CD4-positive, alpha-beta T cell treated with Interleukin-6 for 4 hours (primary cell): ENCODE data around the gene TTC24.
A peak's percentile ranks its signal among the peaks of the same experiment; 100 is the strongest.
"Not testable (repeated sequence)": the region's sequence is repeated elsewhere in the genome, so short reads cannot be mapped to it uniquely, and the experiment has no call there.

Experiments
- DNase-seq: peaks from one replicate; pipeline ENCODE4 v3.0.0-alpha.2; 2020; ENCODE audit warnings: mixed read lengths

TTC24 gene

GRCh38 chr1:156555715-156556114 is 23.8 kb upstream of the TTC24 start:
- no peak for DNase-seq

- DNase-seq: no peak
Measured at GRCh38 chr1:156556354-156556753, 23.2 kb upstream of the TTC24 start.

DNA sequence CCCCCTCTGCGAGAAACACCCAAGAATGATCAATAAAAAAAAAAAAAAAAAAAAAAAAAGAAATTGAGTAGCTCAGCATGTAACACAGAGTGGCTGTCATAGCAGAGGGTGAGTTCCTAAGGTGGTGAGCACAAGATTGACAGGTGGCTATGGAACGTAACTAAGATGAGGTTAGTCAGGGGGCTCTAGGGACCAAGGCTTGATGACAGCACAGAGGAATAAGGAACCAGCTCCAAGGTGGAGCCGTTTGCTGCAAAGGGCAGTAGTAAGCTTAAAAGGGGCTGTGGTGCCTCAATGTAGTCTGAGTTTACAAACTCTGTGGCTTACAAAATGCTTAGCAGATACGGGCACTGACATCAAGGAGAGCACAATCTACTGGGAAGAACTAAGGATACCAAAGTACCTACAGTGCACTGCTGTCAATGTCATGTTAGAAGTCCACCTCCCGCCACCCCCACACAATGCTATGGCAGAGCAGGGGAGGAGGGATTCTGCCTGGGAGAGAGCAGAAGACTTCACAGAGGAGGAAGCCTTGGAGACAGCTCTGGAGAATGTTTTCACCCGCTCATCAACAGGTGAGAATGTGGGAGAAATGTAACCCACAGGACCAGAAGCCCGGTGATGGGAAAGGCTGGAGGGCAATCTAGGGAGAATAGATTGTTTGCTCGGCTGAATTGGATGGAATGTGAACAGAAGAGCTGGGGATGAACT is 20.3 kb upstream of the TTC24 start:
- no peak for DNase-seq

DNA sequence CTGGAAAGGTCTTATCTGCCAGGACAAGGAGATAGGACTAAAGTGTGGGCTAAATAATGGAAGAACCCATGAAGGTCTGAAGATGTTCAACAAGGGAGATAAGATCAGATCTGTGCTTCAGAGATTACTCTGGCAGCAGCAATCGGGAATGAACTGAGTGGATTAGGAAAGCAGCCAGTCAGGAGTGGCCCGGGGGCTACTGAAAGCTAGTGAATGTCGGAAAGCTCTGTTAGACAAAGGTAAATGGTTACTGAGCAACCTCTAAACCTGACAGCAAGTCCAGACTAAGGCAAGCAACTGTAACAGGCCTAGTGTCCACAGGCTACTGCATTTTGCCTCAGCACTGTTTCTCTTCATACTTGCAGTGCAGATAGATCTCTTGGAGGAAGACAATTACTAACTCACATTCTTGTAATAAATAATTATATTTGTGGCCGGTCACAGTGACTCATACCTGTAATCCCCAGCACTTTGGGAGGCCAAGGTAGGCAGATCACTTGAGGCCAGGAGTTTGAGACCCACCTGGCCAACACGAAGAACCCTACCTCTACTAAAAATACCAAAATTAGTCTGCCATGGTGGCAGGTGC is 19.6 kb upstream of the TTC24 start:
- DNase-seq: no peak

DNA sequence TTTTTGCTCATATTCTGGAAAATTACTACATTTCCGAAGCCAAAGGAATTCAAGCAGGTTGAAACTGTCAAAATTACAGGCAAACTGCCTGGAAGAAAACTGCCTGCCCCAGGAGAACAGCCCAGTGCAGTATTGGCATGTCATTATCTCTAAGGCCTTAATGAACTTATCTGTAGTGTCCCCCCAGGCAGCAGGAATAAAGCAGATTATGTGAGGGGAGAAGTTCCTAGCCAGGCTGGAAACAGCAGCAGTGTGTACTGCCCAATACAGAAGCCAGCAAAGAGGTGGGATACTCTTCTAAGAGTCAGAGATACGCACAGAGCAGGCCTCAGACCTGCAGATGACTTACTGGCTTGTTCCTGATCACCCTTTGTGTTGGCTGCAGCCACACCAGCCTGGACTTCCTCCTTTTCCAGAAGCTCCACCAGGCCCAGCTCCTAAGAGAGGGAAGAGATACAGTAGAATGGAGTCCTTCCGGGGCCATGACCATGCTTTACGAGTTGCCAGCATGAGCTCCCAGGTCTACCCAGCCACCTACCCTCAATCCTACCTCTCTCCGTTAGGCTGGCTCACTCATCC is 18.8 kb upstream of the TTC24 start:
- DNase-seq: no peak

- no peak for DNase-seq
Measured at GRCh38 chr1:156565519-156565918, 14.0 kb upstream of the TTC24 start.

GRCh38 chr1:156566436-156566835 is 13.1 kb upstream of the TTC24 start:
- no peak for DNase-seq

- DNase-seq: no peak
Measured at GRCh38 chr1:156571261-156571852, 8.2 kb upstream of the TTC24 start.

GRCh38 chr1:156571919-156572662 is 7.4 kb upstream of the TTC24 start, which contains the start of gene IQGAP3:
IQGAP3 (minus strand) TSS chr1:156572565; CDS start chr1:156572529, 36 bp downstream.
- DNase-seq: peak; percentile 71

DNA sequence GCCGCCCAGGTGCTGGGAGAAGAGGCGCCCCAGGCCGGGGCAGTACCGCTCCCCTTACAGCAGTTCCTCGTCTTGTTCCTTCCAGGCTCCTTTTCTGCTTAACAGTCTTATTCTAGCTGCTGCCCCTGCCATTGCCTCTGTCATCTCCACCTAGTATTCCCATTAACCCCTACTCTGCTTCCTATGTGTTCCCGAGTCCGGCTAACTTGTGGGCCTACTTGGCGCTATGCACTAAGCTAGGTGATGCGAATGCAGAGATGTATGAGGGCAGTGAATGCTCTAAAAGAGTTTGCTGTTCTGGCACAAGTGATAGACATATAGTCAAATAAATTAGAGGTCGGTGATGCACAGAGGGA is 6.9 kb upstream of the TTC24 start:
- DNase-seq: no peak

DNA sequence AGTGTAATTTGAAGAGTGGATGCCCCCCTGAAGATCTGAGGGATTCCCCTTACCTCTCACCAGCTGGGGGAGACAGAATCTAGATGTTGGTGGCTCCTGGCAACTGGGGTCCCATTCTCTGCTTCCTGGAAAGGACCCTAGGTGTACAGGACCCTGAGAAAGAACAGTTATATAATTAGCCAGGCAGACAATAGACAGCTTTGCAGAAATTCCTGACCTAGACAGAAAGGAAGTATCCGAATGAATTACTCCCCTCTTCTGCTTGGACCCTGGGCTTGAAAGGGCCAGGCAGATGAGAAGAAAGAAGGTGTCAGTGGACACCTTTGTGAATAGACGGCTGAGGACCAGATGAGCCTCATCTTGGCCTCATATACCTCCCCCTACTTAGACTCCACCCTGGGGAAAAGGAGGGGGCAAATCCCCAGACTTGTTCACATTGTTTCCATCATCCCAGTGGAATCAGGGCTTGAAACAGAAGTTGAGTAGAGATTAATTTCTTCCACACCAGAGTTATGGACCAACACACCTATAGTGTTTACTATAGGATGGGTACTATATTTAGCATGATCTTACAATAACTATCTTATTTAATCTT is 5.4 kb upstream of the TTC24 start:
- DNase-seq: no peak

DNA sequence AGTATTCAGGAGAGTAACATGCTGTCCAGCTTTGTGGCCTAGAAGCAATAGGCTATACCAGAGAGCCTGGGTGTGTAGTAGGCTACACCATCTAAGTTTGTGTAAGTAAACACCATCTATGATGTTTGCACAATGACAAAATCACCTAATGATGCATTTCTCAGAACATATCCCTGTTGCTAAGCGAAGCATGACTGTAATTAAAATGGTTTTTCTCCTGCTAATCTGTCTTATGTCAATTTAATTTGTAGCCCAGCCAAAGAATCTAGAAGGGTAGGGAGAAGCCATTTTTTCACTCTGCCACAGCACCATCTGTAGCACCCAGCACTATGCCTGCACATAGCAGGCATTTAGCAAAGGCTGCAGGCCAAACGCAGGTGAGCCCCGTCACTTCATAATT is 2.0 kb upstream of the TTC24 start:
- DNase-seq: no peak

GRCh38 chr1:156578055-156578454 is 1.5 kb upstream of the TTC24 start:
- DNase-seq: no peak

- DNase-seq: peak; percentile 58
Measured at GRCh38 chr1:156581661-156582387, 2.3 kb downstream of the TTC24 start.

- peak; percentile 25 for DNase-seq
Measured at GRCh38 chr1:156582388-156583017, 3.0 kb downstream of the TTC24 start.

DNA sequence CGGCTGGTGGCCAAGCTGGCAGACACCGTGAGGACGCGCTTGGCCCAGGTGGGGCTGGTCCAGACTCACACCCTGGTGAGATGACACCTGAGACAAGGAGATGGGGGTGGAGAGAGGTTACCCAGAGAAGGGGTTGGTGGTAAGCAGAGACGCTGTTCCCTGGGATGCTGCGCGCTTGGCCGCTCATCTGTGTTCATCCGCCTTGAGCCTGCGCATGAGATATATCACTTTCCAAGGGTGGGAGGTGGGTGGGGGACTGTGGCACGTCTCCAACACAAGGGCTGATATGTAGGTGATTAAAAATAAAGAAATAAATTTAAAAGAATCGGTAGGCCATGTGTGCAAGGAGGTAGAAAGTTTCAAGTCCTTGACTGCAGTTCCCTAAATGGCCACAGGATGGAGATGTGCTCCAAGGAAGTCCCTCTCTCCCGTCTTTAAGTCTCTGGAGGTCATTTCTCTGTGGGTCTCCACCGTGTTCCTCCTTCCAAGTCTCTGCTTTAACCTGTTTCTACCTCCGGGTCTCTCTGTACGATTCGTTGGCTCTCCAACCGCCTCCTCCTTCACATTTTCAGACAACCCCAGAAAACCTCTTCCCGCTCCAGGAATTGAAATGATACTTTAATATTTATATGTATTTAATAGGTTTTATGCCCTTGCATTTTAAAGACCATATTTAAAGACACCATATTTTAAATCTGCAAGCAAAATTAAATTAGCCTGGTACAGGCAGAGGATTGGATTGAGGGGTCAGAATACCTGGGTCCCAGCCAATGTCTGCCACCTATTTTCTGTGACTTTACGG is 4.5 kb downstream of the TTC24 start:
- peak; percentile 83 for DNase-seq

GRCh38 chr1:156584813-156585212 is 5.3 kb downstream of the TTC24 start:
- DNase-seq: no peak

- DNase-seq: no peak
Measured at GRCh38 chr1:156586323-156586722, 6.8 kb downstream of the TTC24 start.

DNA sequence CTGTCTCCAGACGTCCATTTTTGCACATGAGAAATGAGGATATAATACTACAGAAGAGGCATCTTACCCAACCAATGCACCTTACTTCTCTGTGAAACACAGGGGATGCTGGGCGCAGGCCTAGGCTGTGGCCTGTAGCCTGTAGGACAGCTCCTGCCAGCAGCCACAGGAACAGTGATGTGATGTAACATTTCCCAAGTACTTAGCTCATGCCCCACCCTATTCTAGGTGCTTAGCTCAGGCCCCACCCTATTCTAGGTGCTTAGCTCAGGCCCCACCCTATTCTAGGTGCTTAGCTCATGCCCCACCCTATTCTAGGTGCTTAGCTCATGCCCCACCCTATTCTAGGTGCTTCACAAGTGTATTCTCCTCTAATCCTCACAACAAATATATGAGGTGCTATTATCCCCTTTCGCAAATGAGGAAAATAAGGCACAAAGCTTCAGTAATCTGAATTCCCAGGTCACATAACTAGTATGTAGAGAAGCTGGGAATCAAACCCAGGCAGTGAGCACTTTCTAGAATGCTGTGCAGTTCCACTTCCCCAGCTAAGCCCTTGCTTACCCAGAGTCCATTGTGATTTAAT is 7.5 kb downstream of the TTC24 start:
- DNase-seq: no peak

DNA sequence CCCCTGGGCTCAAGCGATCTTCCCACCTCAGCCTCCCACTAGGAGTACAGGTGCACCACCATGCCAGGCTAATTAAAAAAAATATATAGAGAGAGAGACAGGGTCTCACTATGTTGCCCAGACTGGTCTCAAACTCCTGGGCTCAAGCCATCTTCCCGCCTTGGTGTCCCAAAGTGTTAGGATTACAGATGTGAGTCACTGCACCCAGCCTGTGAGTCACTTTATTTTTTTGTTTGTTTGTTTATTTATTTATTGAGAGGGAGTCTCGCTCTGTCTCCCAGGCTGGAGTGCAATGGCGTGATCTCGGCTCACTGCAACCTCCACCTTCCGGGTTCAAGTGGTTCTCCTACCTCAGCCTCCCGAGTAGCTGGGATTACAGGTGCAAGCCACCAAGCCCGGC is 8.4 kb downstream of the TTC24 start:
- DNase-seq: not testable (repeated sequence)
